GM21447 (cell line): Measurements from ENCODE around the gene FARP1.

Experiments used
- ATAC-seq: cut with Tn5 transposase; IDR thresholded peaks from one replicate; pipeline ENCODE4 v1.9.1; 2021; ENCODE audit not compliant: unreplicated experiment

The FARP1 gene

DNA sequence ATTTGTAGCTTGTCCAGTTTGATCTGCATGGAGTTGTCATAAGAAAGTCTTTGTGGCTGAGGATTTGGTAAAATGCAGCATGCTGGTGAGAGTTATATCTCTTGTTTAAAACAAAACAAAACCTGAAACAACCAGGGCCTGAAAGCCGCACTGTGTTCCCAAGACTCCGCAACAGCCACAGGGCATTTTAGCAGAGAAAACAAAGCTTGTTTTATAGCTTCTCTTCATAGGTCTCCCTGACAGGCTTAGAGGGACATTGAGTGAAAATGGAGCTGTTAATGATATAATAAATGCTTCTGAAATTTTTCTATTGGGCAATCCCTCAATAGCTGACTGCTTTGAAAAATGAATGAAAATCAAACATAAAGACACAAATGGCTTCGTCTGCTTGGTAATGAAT, 182.8 kb downstream of the FARP1 start:
- ATAC-seq = no peak

DNA sequence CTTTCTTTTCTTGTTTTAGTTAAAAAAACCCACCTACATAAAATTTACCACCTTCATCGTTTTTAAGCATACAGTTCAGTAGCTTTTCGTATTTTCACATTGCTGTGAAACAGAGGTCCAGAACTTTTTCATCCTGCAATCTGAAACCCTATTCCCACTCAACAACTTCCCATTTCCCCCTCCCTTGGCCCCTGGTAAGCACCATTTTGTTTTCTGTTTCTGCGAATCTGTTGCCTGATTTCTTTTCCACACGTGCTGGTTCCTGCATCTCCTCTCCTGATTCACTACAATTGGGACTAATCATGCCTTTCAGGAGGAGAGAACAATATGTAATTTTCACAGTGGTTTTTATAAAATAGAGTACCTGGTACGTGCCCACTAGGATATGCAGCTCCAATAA, 183.4 kb downstream of the FARP1 start:
- no peak for ATAC-seq

DNA sequence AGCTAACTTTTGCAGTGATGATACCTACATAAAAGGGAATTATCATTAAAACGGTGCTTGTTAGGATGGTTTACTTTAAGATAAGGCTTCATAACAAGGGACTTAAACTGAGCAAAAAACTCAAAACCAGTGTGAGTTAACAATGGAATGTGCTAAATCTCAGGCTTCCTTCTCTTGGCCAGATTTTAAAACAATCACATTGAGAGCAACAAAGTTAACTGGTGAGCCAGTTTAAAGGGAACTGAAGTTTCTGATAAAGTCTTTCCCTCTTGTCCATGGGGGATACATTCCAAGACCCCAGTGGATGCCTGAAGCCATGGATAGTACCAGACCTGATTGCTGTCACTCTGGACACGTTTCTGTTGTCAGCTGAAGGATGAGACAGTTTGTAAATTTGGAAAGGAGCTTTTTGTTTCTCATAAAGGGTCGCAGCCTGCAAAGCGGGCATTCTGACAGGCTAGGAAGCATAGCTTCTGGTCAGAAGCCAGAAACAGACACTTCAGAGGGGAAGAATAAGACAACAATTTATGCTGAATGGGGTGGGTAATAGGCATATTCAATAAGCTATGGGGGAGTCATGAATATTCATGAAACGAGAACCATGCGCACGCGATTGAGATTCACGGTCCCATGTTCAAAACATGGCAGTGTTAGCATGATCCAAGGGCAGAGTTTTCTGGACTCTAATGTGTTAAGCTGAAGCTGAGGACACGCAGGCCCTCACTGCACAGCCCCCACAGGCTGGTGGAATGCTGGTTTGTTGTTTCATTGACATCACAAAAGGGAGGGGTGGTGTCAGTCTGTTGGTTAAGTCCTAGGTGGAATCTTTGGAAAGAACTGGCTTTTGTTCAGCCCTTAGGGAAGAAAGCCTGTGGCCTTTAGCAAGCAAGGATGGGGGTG, 184.7 kb downstream of the FARP1 start:
- no peak for ATAC-seq

DNA sequence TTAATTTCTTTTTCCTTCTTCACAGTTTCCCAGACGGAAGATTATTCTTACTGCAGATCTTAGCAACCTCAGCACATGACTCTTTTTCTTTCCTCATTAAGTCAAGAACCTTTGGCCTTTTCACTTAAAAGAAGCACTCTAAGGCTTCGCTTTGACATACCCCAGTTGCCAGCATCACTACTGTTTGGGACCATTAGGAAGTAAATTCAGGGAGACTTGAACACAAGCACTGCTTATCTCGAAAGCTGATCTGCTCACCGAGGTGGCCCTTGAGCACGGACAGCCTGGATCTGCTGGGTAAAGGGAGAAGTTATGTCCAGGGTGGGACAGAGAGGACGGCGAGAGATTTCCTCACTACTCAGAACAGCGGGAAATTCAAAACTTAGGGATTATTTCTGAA, 185.6 kb downstream of the FARP1 start:
- ATAC-seq = no peak

DNA sequence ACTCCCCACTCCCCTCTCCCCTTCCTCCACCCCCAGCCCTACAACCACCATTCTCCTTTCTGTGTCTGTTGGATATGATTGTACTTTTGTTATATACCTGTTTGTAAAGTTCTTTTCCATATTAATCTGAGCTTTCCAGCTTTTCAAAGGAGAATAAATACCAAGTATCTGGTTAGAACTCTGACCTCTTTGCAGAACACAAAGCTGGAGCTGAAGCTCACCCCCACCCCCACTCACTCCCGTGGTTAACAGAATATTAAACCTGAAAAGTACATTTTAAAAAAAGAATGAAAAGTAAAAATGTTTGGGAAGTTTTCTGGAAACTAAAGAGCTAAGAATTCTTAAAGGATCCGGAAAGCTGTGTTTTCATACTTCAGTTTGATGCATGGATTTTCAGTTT, 189.3 kb downstream of the FARP1 start:
- ATAC-seq = no peak

- no peak for ATAC-seq
These were observed 189.8 kb downstream of the FARP1 start for GRCh38 chr13:98332691-98333090.

- no peak for ATAC-seq
These were observed 190.6 kb downstream of the FARP1 start for GRCh38 chr13:98333486-98333885.

GRCh38 chr13:98334620-98335205, 191.8 kb downstream of the FARP1 start:
- ATAC-seq = no peak

- no peak for ATAC-seq
These were observed 192.8 kb downstream of the FARP1 start for GRCh38 chr13:98335721-98336120.

DNA sequence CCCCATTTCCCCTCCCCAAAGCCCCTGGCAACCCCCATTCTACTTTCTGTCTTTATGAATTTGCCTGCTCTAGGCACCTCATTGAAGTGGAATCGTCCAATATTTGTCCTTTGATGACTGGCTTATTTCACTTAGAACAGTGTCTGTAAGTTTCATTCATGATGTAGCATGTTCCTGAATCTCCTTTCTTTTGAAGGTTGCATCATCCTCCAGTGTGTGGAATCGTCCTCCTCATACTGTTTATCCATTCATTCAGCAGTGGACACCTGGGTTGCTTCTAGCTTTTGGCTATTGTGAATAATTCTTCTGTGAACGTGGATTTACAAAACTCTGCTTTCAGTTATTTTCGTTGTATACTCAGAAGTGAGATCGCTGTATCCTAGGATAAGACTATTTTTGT, 195.4 kb downstream of the FARP1 start:
- ATAC-seq = no peak

GRCh38 chr13:98339684-98340425, 197.0 kb downstream of the FARP1 start:
- no peak for ATAC-seq

DNA sequence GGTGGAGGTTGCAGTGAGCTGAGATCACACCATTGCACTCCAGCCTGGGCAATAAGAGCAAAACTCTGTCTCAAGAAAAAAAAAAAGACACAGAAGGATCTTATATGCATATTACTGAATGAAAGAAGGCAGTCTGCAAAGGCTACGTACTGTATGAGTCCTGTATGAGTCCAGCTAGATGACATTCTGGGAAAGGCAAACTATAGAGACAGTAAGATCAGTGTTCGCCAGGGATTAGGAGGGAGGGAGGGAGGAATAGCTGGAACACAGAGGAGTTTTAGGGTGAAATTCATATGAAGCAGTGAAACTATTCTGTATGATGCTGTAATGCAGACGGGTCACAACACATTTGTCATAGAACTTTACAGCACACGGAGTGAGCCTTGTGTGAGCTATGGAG, 200.1 kb downstream of the FARP1 start:
- ATAC-seq = no peak

DNA sequence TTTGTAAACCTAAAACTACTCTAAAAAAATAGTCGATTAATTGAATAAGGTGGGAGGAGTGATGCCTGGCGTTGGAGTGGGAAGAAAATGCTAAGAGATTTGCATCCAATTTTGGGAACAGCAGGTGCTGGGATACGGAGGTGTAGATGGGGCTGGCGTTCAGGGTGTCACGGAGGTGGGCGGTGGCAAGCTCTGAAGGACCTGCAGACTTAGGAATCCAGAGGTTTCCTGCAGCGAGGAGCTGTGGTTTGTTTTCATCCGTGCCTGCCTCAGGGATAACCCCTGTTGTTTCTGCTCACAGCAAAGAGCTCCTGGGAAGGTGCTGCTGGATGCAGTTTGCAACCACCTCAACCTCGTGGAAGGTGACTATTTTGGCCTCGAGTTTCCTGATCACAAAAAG, 200.6 kb downstream of the FARP1 start:
- no peak for ATAC-seq

DNA sequence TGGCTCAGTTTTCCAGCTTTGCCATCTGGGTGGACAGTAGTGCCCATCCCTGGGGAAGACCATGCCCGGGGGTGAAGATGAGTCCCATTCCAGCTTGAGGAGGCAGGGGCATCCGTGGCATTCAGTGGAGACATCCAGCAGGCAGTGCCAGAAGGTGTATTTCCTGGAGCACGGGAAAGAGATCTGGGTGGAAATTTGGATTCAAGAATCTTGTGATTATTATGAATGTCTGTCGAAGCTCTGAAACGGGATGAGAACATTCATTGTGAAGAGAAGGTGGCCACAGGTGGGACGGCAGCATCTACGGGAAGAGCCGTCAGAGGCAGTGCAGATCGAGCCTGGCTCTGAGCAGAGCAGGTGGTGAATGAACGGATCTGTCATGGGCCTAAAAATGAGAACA, 201.5 kb downstream of the FARP1 start:
- no peak for ATAC-seq

- no peak for ATAC-seq
These were observed 202.4 kb downstream of the FARP1 start for GRCh38 chr13:98345107-98345935.

DNA sequence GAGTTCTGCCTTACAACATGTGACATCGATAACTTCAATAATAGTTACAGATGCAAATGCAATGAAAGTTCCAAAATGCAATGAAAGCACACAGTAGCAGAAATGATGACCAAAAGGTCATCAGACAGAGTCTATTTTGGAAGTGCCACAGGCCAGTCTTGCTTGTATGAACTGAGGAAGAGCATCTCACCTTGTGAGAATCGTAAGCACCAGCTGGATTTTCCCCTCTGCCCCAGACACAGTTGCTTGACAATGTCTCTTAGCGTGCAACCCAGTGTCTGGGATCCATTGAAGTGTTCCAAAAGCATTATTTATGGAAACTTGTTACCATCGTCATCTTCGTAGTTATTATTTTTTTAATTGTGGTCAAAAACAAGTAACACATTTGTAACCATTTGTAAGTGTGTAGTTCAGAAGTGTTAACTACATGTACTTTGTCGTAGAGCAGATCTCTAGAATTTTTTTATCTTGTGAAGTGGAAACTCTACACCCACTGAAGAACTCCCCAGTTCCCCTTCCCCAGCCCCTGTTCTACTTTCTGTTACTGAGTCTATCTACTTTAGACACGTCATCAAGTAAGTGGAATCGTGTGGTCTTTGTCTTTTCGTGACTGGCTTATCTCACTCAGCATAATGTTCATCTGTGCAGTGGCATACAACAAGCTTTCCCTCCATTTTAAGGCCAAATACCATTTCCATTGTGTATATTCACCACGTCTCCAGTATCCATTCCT, 204.2 kb downstream of the FARP1 start:
- ATAC-seq = no peak

GRCh38 chr13:98347756-98348155, 204.9 kb downstream of the FARP1 start:
- no peak for ATAC-seq

- no peak for ATAC-seq
These were observed 205.7 kb downstream of the FARP1 start for GRCh38 chr13:98348466-98349200.

- ATAC-seq = no peak
These were observed 206.9 kb downstream of the FARP1 start for GRCh38 chr13:98349731-98350305.
